ENCODE data around the gene ING3. TPM values are rescaled to one million over a fixed set of nuclear protein-coding genes. Genes with fewer than 3 reads are reported as not detected.

Gene ING3
- total RNA-seq, 1 experiment from 2014 or later = 9.1 TPM

GRCh38 chr7:120931243-120931642 lies 19.3 kb upstream of the ING3 start:
- in situ Hi-C loops (cut with HindIII; ENCODE audit: low pct_unique_long_range_greater_than_20kb, low sequenced_read_pairs) = no loop called here
- no TSS peak for BruUV-seq (replicated peaks)
- Histone ChIP-seq H3K9me3 (ENCODE audit: control insufficient read depth, insufficient read depth, low read depth, low read length) (no peaks in the 10 kb centered on the region), H3K27me3 (ENCODE audit: control insufficient read depth, insufficient read depth, low read length) (no peaks in the 10 kb centered on the region), H3K4me1 (ENCODE audit: control insufficient read depth, insufficient read depth, low read length) (no peaks in the 10 kb centered on the region), H3K27ac (ENCODE audit: low read length) (no peak overlapping the region), H3K36me3 (ENCODE audit: control insufficient read depth, insufficient read depth, low read length) (no peaks in the 10 kb centered on the region), H3K4me3 (ENCODE audit: low read depth in 2 of 2, low read length in 2 of 2) (no peak overlapping the region)
- ChIA-PET CTCF (no interaction called here), POLR2A (no interaction called here)
- intact Hi-C loops (cut with micrococcal nuclease; ENCODE audit: unreplicated experiment) = no loop called here
- TF ChIP-seq POLR2AphosphoS5 (IDR thresholded peaks at IDR 0.05; ENCODE audit: low read depth, low read length) = no peak
- TF ChIP-seq TCF7L2 (IDR thresholded peaks at IDR 0.05; ENCODE audit: low read depth, low read length) = no peak
- TF ChIP-seq, protein P1, sequence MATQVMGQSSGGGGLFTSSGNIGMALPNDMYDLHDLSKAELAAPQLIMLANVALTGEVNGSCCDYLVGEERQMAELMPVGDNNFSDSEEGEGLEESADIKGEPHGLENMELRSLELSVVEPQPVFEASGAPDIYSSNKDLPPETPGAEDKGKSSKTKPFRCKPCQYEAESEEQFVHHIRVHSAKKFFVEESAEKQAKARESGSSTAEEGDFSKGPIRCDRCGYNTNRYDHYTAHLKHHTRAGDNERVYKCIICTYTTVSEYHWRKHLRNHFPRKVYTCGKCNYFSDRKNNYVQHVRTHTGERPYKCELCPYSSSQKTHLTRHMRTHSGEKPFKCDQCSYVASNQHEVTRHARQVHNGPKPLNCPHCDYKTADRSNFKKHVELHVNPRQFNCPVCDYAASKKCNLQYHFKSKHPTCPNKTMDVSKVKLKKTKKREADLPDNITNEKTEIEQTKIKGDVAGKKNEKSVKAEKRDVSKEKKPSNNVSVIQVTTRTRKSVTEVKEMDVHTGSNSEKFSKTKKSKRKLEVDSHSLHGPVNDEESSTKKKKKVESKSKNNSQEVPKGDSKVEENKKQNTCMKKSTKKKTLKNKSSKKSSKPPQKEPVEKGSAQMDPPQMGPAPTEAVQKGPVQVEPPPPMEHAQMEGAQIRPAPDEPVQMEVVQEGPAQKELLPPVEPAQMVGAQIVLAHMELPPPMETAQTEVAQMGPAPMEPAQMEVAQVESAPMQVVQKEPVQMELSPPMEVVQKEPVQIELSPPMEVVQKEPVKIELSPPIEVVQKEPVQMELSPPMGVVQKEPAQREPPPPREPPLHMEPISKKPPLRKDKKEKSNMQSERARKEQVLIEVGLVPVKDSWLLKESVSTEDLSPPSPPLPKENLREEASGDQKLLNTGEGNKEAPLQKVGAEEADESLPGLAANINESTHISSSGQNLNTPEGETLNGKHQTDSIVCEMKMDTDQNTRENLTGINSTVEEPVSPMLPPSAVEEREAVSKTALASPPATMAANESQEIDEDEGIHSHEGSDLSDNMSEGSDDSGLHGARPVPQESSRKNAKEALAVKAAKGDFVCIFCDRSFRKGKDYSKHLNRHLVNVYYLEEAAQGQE (IDR thresholded peaks at IDR 0.05; ENCODE audit: insufficient read depth in 1 of 2, low read depth in 2 of 2, low read length in 1 of 2) = no peak
- no peak for TF ChIP-seq SIN3A (IDR thresholded peaks at IDR 0.05; ENCODE audit: borderline replicate concordance, insufficient read depth, low read depth, low read length)
- no peak for TF ChIP-seq CTCF (IDR thresholded peaks at IDR 0.05)
- ATAC-seq = no peak
- DNase-seq (ENCODE audit: low read depth, low spot score) = no peak

DNA sequence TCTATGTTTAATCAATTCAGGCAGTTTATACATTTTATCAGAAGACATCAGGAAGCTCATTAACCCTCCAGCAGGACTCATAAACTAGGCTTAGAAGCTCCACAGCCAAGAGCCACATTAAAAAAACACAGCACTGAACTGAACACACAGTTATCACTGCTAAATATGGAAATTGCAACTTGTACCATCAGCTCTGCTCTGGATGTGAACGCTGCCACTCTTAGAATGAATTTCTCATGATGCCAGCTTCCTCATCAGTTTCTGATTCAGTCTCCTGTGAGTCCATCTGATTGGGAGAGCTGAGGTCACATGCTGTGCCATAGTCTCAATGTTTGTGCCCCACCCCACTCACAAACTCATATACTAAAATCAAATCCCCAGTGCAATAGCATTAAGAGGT lies 17.1 kb upstream of the ING3 start:
- Histone ChIP-seq H3K27me3 (ENCODE audit: control insufficient read depth, insufficient read depth, low read length) (no peaks in the 10 kb centered on the region), H3K4me1 (ENCODE audit: control insufficient read depth, insufficient read depth, low read length) (no peaks in the 10 kb centered on the region), H3K27ac (ENCODE audit: low read length) (no peak overlapping the region), H3K4me3 (ENCODE audit: low read depth in 2 of 2, low read length in 2 of 2) (no peak overlapping the region), H3K36me3 (ENCODE audit: control insufficient read depth, insufficient read depth, low read length) (no peaks in the 10 kb centered on the region), H3K9me3 (ENCODE audit: control insufficient read depth, insufficient read depth, low read depth, low read length) (no peaks in the 10 kb centered on the region)
- POLR2A ChIA-PET = no interaction called here
- no peak for DNase-seq (ENCODE audit: low read depth, low spot score)
- ATAC-seq = no peak
- BruUV-seq (replicated peaks) = no TSS peak
- CTCF ChIA-PET = no interaction called here
- intact Hi-C loops (cut with micrococcal nuclease; ENCODE audit: unreplicated experiment) (no loop called here), in situ Hi-C loops (cut with HindIII; ENCODE audit: low pct_unique_long_range_greater_than_20kb, low sequenced_read_pairs) (no loop called here)
- TF ChIP-seq TCF7L2 (IDR thresholded peaks at IDR 0.05; ENCODE audit: low read depth, low read length) = no peak
- no peak for TF ChIP-seq POLR2AphosphoS5 (IDR thresholded peaks at IDR 0.05; ENCODE audit: low read depth, low read length)
- TF ChIP-seq, protein P1 (IDR thresholded peaks at IDR 0.05; ENCODE audit: insufficient read depth in 1 of 2, low read depth in 2 of 2, low read length in 1 of 2) = no peak
- no peak for TF ChIP-seq SIN3A (IDR thresholded peaks at IDR 0.05; ENCODE audit: borderline replicate concordance, insufficient read depth, low read depth, low read length)
- TF ChIP-seq CTCF (IDR thresholded peaks at IDR 0.05) = no peak

Data from Panc1 (cell line).